ENCODE data around the gene GRK3.
"Not testable (repeated sequence)": the region's sequence is repeated elsewhere in the genome, so short reads cannot be mapped to it uniquely, and the experiment has no call there.

The GRK3 gene

GRCh38 chr22:25698978-25699377 is 134.5 kb downstream of the GRK3 start:
- no peak for DNase-seq (ENCODE audit: low read depth)

- no peak for DNase-seq (ENCODE audit: low read depth)
Measured at GRCh38 chr22:25701056-25701780, 136.7 kb downstream of the GRK3 start.

- DNase-seq (ENCODE audit: low read depth): no peak
Measured at GRCh38 chr22:25702040-25702439, 137.6 kb downstream of the GRK3 start.

GRCh38 chr22:25702571-25703167 is 138.2 kb downstream of the GRK3 start:
- no peak for DNase-seq (ENCODE audit: low read depth)

- no peak for DNase-seq (ENCODE audit: low read depth)
Measured at GRCh38 chr22:25704701-25705100, 140.2 kb downstream of the GRK3 start.

- no peak for DNase-seq (ENCODE audit: low read depth)
Measured at GRCh38 chr22:25706197-25706596, 141.7 kb downstream of the GRK3 start.

DNA sequence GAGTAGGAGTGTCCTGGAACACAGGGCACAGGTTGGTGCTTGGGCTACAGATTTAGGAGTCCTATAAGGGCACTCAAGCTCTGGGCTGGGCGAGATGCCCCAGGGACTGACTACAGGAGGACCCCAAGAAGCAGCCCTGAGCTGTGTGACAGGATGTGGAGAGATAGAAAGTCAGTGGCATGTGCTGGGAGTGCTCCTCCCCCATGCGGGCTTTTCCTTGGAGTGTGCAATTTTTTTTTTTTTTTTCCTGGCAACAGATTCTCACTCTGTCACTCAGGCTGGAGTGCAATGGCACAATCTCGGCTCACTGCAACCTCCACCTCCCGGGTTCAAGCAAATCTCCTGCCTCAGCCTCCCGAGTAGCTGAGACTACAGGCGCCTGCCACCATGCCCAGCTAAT is 144.0 kb downstream of the GRK3 start:
- not testable (repeated sequence) for DNase-seq (ENCODE audit: low read depth)

- no peak for DNase-seq (ENCODE audit: low read depth)
Measured at GRCh38 chr22:25709758-25710157, 145.3 kb downstream of the GRK3 start.

GRCh38 chr22:25710501-25710900 is 146.0 kb downstream of the GRK3 start:
- no peak for DNase-seq (ENCODE audit: low read depth)

GRCh38 chr22:25711491-25711890 is 147.0 kb downstream of the GRK3 start:
- no peak for DNase-seq (ENCODE audit: low read depth)

DNA sequence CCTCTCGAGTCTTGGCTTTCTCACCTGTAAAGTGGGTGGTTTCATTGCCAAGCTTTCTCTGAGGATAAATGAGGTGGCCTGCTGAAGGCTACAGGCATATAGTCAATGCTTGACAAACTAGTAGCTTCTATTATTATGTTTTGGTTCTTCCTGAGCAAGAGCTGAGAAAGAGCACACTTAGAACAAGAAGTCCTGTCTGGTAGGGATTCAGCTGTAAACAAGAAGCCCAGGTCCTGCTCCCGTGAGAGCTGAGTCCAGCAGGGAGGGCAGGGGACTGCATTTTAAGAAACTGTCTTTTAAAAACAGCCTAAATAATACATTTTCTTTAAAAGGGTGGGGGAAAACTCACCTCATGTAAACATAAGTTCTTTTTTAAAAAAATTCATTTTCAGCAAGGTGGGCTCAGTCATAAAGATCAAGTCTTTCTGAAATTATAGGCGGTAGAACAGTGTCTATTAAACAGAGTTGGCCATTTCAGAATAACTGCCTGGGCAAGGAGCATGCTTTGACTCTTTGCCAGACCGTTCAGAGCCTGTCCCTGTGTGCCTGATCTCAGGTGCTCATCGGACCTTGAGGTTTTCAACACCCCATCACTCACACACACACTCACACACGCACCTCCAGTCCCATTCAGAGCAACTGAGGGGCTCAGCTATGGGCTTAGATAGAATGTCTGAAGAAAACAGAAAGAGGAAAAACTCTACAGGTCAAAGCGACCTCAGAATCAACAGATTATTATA is 148.4 kb downstream of the GRK3 start:
- DNase-seq (ENCODE audit: low read depth): no peak

GRCh38 chr22:25714070-25714469 is 149.6 kb downstream of the GRK3 start:
- DNase-seq (ENCODE audit: low read depth): no peak

GRCh38 chr22:25714739-25715138 is 150.3 kb downstream of the GRK3 start:
- no peak for DNase-seq (ENCODE audit: low read depth)

- DNase-seq (ENCODE audit: low read depth): no peak
Measured at GRCh38 chr22:25716637-25717036, 152.2 kb downstream of the GRK3 start.

DNA sequence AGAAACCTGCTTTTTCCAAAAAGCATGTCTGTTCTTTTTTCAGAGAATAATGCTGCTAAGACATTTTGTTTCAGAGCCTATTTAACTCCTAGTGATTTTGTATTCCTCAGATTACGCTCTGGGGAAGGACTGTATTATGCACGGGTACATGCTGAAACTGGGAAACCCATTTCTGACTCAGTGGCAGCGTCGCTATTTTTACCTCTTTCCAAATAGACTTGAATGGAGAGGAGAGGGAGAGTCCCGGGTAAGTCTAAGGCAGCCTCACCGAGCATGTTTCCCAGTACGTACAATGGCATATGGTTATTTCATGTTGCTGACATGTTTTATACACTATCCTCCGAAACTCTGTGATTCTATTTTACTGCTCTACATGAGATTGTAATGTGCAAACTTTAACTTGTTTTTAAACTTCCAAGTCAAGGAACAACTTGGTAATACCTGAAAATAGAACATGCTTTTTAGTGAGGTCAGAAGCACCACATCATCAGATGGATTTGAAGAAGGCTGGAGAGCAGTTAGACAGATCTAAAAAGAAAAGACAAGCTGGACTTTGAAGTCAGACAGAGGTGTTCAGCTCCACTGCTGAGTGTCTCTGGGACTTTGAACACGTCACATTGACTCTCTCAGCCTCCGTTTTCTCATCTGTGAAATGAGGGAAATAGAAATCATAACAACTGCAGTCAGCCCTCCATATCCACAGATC is 153.8 kb downstream of the GRK3 start:
- DNase-seq (ENCODE audit: low read depth): no peak

DNA sequence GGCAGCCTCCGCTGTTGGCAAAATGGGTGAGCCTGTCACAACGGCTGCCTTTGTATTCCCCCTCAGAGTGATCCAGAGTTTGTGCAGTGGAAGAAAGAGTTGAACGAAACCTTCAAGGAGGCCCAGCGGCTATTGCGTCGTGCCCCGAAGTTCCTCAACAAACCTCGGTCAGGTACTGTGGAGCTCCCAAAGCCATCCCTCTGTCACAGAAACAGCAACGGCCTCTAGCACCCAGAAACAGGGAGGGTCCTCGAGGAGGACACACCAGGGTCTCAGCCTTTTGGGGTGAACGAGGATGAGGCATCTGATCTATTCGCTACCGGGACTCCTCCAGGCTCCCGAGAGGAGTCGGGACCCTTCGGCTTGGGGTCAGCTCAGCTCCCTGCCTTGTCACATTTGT is 157.7 kb downstream of the GRK3 start:
- no peak for DNase-seq (ENCODE audit: low read depth)

GRCh38 chr22:25722626-25723025 is 158.2 kb downstream of the GRK3 start:
- no peak for DNase-seq (ENCODE audit: low read depth)

- DNase-seq (ENCODE audit: low read depth): no peak
Measured at GRCh38 chr22:25726241-25726640, 161.8 kb downstream of the GRK3 start.

DNA sequence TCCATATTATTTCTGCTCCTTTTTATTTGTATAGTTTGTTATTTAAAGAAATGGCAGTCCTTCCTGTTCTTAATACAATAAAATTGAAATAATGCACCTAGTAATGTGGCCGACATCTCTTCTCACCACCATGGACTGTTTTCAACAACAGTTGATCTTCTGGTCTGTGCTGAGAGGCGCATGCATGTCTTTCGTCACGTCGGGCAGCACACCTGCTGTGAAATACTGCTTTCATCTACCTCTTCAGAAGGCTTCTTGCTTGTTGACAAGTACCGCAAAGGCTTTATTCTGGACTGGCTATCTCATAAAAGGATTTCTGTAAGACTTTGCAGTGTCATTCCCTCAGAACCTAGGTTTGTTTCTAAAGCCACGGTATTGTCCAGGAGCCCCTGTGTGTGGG is 163.6 kb downstream of the GRK3 start:
- DNase-seq (ENCODE audit: low read depth): no peak

GRCh38 chr22:25729016-25729995 is 164.8 kb downstream of the GRK3 start:
- DNase-seq (ENCODE audit: low read depth): no peak

DNA sequence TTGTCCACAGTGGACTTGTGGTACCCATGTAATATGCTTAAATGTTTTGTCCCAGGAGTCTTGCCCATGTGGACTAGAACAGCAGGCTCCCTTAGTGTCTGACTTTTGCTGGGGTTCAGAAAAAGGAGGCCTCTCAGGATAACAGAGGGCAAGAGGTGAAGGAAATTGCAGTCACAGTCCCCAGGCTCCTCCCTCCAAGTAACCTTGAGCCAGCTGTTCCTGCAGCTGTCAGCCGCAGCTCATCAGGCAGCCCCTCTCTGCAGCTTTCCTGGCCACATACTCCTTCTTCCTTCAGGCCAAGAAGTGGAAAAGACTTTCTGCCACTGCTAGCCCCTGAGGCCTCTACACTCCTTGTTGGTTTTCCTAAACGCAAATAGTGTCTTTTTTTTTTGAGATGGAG is 171.2 kb downstream of the GRK3 start:
- no peak for DNase-seq (ENCODE audit: low read depth)

All from activated gamma-delta T cell treated with anti-CD3 and anti-CD28 coated beads, Interleukin-2, amount 50 U/mL, for 16 hours (primary cell).